Islet of Langerhans (tissue), 1 donor: Measurements from ENCODE around the gene IFNA21.
"Not testable (repeated sequence)": the region's sequence is repeated elsewhere in the genome, so short reads cannot be mapped to it uniquely, and the experiment has no call there.

Source experiments
- FAIRE-seq: peaks from one replicate; lab custom pipeline; 2011; peaks lifted over from hg19 to GRCh38; lab: Jason Lieb, UNC

IFNA21 gene

DNA sequence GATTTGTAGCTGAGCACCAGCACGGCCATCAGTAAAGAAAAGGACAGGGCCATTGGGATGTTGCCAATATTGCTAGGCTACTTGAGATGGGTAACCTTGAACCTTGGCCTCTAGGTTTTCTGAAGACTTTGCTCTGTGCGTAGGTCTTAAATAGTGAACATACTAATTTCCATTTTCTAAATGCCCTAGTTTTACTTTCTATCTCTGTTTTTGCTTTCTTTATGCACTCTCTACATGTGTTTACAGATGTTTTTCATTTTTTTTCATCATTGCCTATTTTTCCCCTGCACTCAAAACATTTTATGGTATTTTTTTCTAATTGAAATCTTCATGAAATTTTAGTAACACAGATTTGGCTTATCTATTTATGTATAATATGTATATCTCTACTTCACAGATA, at the start of gene IFNA21:
IFNA21 (minus strand) TSS at position 101 of the 400 bp plus-strand sequence; CDS start at position 53, 48 bp downstream.
- not testable (repeated sequence) for FAIRE-seq

DNA sequence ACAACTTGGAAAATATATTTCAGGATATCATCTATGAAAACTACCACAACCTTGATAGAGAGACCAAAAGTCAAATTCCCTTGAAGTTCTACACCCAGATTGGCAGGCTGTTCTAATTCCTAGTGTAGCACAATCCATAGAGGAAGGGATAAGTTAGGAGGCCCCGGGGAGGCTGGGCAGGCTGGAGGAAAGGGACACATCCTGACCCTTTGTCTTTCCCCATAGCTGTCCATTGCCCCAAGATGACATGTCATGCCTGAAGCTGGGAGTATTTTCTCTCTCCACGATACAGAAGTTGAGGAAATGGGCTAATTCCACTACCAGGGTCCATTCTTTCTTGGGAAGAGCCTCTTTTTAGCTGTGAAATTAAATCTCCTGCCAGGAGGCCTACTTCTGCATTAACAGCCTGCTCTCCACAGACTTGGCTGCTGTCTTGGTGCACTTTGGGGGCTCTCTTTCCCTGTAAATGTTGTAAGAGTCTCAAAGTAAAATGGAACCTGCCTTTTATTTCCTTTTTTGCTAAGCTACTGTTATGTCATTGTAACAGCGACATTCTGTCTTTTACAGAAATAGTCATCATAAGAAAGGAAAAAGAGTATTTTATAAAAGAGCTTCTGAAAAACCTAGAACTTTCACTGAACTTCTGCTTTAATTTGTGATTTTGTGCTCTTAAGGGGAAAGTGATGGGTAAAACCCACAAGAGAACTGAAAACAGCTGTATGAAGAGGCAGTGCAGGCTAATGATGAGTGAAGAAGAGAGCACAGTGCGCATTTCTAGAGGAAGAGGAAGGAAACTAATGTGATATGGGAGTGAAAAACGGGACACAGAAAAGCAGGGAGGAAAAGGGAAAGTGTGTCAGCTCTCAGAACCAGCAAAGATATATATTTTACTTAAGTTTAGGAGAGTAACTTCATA, 47.2 kb upstream of the IFNA21 start:
- FAIRE-seq, result not testable (repeated sequence)

GRCh38 chr9:21212160-21212559, 45.7 kb upstream of the IFNA21 start:
- not testable (repeated sequence) for FAIRE-seq

- FAIRE-seq, result not testable (repeated sequence)
Observed at GRCh38 chr9:21210782-21211181, 44.3 kb upstream of the IFNA21 start.

DNA sequence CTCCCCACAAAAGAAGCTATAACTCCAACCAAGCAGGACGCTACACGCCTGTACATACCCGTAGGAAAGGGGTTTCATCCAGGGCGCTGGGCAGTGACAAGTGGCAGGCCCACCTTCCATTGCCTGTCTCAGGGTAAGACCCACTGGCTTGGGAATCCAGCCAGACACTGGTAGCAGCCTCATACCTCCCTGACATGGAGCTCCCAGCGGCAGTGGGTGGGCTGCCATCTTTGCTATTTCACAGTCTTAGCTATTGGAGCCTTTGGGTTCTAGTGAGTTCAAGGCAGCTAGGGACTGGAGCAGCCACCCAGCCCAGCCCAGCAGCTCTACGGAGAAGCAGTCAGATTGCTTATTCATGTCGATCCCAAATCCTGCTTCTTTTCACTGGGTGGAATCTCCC, 43.9 kb upstream of the IFNA21 start:
- FAIRE-seq, result no peak

DNA sequence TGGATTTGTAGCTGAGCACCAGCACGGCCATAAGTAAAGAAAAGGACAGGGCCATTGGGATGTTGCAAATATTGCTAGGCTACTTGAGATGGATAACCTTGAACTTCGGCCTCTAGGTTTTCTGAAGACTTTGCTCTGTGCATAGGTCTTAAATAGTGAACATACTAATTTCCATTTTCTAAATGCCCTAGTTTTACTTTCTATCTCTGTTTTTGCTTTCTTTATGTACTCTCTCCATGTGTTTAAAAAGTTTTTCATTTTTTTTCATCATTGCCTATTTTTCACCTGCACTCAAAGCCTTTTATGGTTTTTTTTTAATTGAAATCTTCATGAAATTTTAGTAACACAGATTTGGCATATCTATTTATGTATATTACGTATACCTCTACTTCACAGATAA, 40.6 kb upstream of the IFNA21 start, which contains the start of gene IFNA10:
IFNA10 (minus strand) TSS at position 101 of the 400 bp plus-strand sequence; CDS start at position 55, 46 bp downstream.
- not testable (repeated sequence) for FAIRE-seq

DNA sequence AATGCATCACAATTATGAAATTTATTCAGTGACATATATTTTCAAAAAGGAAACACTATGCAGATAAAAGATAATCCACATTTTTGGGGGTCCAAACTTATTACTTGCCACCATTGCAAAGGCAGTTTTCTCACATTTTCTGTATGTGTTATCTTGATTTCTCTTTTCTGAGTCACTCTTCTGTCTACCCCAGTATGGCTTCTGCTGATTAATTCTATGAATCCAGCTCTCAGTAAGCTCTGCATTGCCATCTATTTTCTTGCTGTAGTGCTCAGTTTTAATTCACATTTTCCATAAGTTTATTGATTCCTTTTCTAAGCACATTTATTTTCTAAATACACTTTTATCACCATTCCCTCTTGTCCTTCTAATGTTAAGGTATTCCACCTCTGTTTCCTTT, 38.7 kb upstream of the IFNA21 start:
- FAIRE-seq, result no peak

GRCh38 chr9:21202105-21202504, 35.6 kb upstream of the IFNA21 start, which contains the start of gene IFNA7:
TSS of gene IFNA7 (minus strand) at chr9:21202205. CDS start at chr9:21202165, 40 bp downstream.
- FAIRE-seq, result not testable (repeated sequence)

DNA sequence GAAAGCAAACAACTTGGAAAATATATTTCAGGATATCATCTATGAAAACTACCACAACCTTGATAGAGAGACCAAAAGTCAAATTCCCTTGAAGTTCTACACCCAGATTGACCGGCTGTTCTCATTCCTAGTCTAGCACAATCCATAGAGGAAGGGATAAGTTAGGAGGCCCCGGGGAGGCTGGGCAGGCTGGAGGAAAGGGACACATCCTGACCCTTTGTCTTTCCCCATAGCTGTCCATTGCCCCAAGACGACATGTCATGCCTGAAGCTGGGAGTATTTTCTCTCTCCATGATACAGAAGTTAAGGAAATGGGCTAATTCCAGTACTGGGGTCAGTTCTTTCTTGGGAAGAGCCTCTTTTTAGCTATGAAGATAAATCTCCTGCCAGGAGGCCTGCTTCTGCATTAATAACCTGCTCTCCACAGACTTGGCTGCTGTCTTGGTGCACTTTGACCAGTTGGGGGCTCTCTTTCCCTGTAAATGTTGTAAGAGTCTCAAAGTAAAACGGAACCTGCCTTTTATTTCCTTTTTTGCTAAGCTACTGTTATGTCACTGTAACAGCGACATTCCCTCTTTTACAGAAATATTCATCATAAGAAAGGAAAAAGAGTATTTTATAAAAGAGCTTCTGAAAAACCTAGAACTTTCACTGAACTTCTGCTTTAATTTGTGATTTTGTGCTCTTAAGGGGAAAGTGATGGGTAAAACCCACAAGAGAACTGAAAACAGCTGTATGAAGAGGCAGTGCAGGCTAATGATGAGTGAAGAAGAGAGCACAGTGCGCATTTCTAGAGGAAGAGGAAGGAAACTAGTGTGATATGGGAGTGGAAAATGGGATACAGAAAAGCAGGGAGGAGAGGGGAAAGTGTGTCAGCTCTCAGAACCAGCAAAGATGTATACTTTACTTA, 28.7 kb upstream of the IFNA21 start:
- not testable (repeated sequence) for FAIRE-seq

DNA sequence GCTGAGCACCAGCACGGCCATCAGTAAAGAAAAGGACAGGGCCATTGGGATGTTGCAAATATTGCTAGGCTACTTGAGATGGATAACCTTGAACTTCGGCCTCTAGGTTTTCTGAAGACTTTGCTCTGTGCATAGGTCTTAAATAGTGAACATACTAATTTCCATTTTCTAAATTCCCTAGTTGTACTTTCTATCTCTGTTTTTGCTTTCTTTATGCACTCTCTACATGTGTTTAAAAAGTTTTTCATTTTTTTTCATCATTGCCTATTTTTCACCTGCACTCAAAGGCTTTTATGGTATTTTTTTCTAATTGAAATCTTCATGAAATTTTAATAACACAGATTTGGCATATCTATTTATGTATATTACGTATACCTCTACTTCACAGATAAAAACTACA, 21.0 kb upstream of the IFNA21 start, which contains the start of gene IFNA4:
IFNA4 (minus strand) TSS at position 101 of the 400 bp plus-strand sequence; CDS start at position 45, 56 bp downstream.
- FAIRE-seq, result not testable (repeated sequence)

DNA sequence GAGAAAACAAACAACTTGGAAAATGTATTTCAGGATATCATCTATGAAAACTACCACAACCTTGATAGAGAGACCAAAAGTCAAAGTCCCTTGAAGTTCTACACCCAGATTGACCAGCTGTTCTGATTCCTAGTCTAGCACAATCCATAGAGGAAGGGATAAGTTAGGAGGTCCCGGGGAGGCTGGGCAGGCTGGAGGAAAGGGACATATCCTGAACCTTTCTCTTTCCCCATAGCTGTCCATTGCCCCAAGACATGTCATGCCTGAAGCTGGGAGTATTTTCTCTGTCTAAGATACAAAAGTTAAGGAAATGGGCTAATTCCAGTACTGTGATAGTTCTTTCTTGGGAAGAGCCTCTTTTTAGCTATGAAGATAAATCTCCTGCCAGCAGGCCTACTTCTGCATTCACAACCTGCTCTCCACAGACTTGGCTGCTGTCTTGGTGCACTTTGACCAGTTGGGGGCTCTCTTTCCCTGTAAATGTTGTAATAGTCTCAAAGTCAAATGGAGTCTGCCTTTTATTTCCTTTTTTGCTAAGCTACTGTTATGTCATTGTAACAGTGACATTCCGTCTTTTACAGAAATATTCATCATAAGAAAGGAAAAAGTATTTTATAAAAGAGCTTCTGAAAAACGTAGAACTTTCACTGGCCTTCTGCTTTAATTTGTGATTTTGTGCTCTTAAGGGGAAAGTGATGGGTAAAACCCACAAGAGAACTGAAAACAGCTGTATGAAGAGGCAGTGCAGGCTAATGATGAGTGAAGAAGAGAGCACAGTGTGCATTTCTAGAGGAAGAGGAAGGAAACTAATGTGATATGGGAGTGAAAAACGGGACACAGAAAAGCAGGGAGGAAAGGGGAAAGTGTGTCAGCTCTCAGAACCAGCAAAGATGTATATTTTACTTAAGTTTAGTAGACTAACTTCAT, 16.6 kb upstream of the IFNA21 start:
- not testable (repeated sequence) for FAIRE-seq

GRCh38 chr9:21174671-21175070, 8.2 kb upstream of the IFNA21 start:
- FAIRE-seq, result no peak

DNA sequence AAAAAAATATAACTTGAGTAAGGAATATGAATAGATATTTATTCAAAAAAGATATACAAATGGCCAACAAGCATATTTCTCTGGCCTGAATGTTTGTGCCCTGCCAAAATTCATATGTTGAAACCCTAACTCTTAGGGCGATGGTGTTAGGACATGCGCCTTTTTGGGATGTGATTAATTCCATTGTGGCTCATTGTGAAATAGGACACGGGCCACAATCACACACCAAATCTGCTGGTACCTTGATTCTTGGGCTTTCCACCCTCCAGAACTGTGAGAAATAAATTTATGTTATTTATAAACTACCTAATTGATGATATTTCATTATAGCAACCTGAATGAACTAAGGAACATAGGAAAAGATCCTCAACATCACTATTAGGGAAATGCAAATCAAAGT, 5.7 kb upstream of the IFNA21 start:
- no peak for FAIRE-seq

GRCh38 chr9:21171351-21171750, 4.9 kb upstream of the IFNA21 start:
- FAIRE-seq, result no peak

- FAIRE-seq, result no peak
Observed at GRCh38 chr9:21165516-21165915, 944 bp downstream of the IFNA21 start.

- FAIRE-seq, result no peak
Observed at GRCh38 chr9:21160178-21160577, 6.3 kb downstream of the IFNA21 start.

DNA sequence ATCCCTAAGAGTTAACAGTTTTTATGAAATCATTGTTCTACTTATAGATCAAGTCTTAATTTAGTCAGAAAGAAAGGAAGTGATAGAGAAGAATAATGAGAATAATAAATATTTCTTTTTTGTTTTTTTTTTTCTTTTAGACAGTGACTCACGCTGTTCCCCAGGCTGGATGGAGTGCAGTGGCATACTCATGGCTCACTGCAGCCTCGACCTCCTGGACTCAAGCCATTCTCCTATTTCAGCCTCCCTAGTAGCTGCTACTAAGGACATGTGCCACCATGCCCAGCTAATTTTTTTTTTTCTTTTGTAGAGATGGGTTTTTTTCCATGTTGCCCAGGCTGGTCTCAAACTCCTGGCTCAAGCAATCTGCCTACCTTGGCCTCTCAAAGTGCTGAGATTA, 11.0 kb downstream of the IFNA21 start:
- no peak for FAIRE-seq

DNA sequence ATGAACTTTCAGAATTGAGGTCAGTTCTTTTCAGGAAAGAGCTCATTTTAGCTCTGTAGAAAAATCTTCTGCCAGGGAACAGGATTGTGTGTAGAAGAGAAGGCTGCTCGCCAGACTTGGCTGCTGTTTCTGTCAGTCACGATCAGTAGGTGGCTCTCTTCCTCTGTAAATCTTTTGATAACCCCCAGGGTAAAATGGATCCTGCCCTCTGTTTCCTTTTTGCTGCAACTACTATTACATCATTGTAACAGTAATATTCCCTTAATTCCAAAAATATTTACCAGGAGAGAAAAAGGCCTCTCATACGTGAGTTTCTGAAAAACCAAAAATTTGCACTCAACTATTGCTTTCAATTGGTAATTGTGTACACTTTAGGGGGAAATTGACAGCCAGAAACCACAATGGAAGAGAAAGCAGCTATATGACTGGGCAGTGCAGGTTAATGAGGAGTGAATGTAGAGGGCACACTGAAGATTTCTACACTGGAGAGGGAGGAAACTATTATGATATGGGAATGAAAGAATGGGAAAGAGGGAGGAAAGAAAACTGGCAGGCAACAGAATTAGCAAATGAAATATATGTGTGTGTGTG, 12.3 kb downstream of the IFNA21 start:
- FAIRE-seq, result no peak

DNA sequence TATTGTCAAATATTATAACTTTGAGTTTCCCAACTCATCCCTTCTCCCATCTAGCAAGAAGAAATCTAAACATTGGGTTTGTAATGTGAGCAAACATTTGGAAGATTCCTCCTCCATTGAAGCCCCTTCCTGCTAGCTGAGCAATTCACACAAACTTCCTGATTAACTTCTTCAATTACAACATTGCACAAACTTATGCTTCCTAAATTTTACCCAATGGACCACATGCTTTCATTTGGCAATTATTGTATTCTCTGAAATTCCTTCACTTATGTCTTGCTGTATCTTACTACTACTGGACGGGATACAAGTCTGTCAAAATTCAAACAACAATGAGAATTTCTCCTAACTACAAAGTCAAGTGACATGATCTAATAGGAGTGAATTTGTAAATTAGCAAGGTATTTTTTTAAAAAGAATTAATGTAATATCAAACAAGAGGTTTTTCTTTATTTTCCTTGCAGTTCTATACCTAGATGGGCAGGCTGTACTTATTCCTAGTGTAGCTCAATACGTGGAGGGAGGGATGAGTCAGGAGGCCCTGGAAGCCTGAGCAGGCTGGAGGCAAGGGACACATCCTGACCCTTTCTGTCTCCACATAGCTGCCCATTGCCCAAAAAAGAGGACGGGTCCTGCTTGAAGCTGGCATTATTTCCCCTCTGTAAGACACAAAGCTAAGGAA, 13.0 kb downstream of the IFNA21 start:
- FAIRE-seq, result no peak

DNA sequence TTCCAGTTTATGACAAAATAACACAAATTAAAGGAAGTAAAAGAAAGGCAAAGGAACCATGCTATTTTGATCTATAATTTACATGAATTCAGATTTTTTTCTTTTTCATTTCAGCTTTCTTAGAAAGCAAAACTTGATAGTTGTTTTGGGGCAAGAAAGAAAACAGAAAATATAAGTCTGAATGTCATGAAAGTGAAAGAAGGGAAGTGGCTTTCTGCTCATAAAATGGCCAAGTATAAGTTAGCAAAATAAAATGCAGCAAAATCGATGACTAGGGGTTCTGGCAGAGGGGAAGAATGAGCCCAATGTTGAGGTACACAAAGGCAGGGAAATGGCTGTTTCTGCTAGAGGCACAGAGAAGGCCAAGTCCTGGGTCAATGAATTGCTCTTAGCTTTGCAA, 21.9 kb downstream of the IFNA21 start:
- no peak for FAIRE-seq
